GM19025 (cell line): Measurements from ENCODE around the gene PRR7.

Experiments
- ATAC-seq: cut with Tn5 transposase; IDR thresholded peaks from one replicate; pipeline ENCODE4 v1.9.1; 2021; ENCODE audit warnings: mild to moderate bottlenecking, low read depth, moderate library complexity; ENCODE audit not compliant: unreplicated experiment

The PRR7 gene

DNA sequence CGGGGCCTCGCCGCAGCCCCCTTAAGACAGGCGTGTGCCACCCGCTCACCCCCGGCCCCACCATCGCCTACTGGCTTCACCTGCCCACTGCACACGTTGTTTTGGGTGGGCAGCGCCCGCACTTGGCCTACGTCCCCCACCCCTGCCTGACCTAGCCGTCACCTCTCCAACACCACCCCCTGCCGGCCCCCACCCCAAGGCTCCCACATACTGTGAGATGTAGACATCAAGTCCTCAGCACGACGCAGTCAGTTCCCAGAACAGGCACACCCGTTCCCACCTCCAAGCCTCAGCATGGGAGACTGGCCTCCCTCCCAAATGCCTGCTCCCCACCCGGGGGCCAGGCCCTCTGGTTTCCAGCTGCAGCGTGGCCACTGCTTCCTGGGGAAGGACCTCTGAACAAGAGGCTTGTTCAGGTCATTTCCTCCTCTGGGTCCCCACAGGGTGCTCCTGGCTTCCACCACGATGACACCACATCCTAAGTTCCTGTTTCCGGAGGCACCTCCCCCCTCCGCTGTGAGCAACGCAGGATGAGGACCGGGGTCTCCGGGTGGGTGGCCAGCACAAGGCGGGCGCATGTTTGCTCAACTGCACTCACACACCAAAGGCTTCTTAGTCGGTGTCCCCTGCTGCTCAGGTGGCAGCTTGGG lies 15.5 kb downstream of the PRR7 start:
- no peak for ATAC-seq

DNA sequence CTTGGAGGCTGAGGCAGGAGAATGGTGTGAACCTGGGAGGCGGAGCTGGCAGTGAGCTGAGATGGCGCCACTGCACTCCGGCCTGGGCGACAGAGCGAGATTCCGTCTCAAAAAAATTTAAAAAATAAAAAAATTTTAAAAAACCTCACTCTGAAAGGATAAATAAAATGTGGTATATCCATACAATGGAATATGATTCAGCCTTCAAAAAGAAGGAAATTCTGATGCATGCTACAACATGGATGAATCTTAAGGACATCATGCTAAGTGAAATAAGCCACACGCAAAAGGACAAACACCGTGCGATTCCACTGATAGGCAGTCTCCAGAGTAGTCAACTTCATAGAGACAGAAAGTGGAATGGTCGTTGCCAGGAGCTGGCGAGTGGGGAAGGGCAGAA lies 18.4 kb downstream of the PRR7 start:
- no peak for ATAC-seq

DNA sequence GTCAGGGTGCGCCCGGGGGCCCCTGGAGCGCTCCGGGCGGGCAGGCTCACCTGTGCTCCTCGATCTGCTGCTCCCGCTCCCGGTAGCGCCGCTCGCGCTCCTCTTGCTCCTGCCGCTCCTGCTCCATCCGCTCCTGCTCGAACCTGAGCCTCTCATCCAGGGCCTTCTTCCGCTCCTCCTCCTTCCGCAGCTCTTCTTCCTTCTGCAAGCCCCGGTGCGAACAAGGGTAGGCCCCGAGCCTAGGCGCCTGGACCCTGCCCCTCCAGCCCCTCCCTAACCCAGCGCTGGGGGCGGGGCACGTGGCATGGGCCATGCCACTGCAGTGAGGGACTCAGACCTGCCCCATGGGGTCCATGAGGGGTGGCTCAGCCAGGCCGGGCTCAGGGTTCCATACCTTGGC lies 20.2 kb downstream of the PRR7 start:
- no peak for ATAC-seq

DNA sequence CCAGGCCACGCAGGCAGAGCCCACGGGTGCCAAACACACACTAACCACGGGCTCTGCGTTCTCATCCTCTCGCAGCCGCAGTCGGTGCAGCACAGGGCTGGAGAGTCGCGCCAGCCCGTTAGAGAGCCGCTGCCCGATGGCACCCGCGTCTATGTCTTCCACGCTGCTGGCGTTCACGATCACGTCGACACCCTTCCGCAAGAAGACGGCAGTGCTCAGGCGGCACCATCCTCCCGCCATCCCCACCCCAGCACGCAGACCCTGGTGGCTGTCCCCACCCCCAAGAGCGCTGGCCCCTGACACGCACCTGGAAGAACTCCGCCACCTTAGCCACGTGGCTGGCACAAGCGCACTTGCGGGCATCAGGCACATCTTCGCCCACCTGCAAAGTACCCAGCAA lies 20.8 kb downstream of the PRR7 start:
- no peak for ATAC-seq

DNA sequence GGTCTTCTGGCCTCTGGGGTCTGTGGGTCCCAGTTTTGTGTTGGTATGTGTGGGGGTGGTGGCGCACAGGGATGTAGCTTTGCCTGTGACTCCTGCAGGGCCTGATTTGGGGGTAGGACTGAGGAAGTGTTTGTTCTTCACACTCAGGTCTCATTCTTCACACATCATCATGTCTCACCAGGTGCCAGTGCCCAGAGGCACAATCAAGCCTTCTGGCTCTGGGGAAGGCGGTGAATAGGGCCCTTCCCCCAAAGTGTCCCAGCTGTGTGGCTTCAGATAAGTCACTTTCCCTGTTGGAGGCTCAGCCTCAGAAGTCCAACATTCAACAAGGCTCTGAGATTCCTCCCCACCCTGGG lies 21.7 kb downstream of the PRR7 start:
- ATAC-seq = no peak

DNA sequence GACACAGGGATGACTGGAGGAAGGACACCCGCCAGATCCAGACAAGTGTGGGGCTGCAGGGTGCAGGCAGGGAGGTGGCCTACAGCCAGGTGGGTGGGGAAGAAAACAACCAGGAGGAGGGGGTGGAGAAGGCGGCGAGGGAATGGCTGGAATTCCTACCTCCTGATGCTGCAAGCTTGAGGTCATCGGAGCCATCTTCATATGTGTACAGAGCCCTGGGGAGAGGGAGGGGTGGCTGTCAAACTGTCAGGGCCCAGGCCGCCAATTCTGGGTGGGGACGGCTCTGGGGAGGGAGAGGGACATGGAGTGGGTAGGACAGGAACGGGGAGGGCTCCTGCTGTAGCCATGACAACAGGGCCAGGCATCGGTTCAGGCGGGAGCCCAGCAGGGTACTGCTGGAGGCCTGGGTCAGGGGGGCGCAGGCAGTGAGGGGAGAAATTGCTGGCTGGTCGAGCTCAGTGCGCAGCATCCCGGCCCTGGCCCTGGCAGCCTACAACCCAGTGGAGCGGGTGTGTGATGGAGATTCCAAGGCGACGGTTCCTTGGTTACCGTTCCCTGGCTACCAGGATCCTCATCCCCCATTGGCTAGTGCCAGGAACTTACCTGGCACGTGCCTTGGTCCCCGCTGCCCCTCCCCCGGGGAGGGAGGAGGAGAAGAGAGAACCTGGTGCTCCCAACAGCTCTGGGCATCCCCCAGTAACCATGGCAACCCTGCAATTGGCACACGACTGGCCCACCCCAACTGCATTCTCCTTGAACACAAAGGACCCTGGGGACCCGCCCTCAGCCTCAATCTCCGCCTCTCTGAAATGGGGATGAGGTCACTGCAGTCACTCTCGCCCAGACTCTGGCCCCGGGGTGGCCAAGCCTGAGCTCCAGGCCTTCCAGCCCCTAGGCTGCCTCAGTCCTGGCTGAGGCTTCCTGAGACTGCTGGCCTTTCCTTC lies 22.3 kb downstream of the PRR7 start:
- ATAC-seq = no peak

DNA sequence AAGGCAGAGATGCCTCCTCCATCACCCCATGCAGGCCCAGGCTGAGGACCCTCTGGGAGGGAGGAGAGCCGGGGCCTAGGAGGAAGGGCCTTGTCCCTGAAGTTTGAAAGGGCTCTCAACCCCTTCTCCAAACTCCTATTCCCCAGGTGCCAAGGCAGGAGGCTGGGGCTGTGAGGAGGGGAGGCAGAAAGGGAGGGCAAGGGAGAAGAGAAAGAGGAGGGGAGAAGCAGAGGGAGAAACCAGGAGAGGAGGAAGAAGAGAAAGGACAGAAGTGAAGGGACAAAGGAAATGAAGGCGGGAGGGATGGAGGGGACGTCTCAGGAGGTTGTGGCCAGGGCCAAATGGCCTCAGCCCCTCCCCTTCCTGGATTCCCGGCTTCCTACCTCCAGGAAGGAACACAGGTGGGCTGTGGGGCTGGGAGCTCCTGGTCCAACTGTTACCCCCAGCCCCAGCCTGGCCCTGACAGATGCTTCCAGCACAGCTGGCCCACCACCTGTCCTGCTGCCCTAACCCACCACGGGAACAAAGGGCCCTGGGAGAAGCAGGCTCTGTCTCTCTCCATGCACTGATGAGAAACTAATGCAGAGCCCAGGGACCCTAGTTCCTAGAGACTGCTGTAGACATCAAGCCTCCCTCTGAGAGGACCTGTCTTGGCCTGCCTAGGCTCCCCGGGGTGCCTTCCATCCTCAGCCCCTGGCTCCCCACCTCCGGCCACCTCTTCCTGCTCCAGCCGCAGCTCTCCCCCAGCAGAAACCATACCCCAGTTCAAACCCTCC lies 23.3 kb downstream of the PRR7 start:
- no peak for ATAC-seq

DNA sequence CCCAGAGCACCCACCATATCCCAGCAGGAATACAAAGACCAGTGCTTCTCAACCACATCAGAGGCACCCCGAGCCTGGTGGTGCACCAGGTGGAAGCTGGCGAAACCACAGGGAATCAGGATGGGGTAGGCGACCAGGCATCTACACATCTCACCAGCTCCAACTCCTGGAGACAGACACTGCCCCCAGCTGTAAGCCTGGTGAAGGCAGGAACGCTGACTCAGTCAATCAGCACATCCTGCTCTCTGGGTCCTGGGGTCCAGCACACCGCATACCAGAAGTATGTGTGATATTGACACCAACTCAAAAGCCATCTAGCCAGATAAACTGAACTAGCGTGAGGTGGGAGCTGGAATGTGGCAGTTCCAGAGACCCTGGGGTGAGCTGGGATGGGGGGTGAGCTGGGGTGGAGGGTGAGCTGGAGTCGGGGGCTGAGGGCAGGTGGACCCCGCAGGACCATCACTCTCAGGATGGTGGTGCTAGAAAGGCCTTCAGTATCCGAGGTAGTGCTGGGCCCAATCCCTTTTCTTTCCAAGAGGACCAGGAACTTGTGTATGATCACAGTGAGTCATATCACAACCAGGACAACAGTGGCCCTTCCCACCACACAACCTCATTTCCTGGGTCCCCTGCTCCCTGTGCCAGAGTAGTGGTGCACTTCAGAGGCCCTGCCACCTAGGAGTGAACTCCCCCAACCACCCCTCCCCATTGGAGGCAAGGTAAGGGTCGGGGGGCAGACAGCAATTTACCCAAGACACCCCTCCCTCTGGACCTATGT lies 24.3 kb downstream of the PRR7 start:
- ATAC-seq = no peak

DNA sequence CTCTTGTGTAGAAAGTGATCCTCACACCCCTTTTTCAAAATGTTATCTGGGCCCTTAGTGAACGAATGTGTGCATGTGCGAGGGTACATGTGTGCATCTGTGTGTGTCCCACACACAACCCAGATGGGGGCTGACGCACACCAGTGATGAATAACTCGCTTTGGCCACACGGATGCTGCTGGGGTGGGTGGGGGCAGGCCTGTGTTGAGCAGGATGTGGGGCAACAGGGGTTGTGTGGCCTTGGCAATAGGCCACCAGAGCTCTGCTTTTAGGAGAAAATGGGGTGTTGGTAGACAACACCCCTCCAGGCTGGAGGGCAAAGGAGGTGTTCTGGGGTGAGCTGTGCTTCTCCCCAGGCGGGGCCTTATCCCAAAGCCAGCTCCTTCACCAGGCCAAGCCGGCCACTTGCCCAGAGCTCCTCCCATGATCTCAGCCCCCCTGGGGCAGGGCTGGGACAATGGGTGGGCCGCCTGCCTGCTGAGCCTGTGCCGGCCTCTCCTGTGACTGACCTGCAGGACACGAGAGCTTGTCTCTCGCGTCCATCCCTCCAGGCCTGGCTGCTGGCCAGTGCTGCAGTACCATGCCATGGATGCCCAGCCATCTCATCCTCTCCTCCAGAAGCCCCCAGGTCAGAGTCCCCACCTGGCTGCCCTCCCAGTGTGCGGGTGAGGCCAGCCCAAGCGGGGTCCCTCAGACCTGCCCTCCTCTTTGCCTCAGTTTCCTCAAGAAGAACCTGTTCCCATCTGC lies 25.2 kb downstream of the PRR7 start:
- ATAC-seq = no peak

DNA sequence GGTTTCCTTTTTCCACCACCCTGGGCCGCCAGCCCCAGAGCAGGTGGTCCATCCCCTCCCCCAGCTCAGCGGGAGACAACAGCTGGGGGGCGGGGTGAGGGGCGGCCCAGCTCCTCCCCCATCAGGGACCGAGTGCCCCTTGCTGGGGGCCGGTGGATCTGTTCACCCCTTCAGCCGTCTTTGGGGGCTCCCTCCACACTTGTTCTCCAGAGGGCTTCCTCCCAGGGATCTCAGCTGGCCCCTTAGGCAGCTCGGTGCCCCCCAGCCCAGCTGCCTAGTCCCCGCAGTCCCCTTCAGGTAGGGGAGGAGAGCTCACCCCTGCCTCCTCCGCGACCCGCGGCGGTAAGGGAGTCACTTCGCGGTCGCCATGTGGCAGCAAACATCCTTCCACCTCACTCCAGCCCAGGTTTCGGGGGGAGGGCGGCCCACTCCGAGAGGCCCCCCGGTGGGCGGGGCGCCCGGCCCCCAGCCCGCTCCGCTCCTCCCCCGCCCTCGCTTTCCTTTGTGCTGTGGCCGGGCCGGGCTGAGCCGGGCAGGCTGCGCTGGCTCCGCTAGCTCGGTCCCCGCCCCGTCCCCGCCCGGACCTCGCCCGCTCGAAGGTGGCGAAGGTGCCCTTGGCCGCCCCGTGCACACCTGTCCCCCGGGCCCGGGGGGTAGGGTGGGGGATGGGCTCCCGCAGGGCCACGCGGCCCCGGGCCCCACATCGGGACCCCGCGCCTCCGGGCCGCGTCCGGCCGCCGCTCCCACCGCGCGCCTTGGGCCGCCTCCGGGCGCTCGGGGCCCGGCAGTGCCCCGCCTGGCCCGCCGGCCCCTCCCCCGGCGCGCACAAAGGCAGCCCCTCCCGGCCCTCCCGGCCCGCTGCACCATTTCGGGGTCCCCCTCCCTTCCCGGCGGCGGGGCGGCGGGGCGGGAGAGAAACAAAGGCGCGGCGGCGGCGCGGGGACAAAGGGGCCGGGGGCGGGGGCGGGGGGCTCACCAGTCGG lies 26.1 kb downstream of the PRR7 start:
- peak; percentile 43 for ATAC-seq

DNA sequence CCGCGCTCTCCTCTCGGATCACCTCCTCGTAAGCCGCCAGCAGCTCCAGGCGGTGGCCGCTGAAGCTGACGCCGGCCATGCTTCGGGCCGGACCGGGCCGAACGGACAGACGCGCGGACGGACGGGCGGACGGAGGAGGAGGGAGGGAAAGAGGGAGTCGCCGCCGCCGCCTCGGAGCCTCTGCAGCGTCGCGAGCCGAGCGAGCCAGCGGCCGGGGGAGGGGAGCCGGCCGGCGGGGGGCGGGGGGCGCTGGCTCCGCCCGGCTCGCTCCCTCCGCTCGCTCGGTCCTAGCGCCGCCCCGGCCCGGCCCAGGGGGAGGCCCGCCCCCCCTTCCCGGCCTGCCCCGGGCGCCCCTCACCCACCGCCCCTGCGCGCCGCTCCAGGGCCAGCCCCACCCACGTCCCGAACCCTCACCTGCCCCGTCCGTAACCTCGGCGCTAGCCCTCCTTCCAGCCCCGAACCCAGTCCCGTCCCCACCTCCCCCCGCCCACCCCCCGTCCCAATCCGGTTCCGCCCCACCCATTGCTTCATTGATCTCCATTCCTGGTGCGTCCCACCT lies 26.9 kb downstream of the PRR7 start, which contains the start of gene DBN1:
Gene DBN1, minus strand, starts transcription at position 192 of the 559 bp plus-strand sequence. Its CDS starts 113 bp downstream, at position 79.
- peak; percentile 41 for ATAC-seq

DNA sequence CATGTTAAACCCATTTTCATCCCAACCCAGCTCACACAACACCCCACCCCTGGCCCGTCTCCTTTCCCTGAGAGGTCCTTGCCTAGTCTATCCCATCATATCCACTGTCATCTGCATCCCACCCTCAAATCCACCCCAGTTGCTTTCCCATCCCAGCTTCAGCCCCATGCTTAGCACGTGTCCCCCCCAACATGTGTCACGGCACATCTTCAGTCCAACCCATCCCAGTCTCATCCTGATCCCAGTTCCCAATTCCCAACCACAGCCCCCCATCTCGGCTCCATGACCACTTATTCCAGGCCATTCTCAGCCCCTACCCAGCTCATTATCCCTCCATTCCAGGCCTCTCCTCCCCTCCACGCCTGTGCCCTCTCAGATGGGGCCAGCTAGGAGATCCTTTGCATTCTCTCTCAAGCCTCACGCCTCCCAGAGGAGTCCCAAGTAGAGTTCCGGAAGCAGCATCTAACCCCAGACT lies 27.4 kb downstream of the PRR7 start:
- ATAC-seq = no peak

DNA sequence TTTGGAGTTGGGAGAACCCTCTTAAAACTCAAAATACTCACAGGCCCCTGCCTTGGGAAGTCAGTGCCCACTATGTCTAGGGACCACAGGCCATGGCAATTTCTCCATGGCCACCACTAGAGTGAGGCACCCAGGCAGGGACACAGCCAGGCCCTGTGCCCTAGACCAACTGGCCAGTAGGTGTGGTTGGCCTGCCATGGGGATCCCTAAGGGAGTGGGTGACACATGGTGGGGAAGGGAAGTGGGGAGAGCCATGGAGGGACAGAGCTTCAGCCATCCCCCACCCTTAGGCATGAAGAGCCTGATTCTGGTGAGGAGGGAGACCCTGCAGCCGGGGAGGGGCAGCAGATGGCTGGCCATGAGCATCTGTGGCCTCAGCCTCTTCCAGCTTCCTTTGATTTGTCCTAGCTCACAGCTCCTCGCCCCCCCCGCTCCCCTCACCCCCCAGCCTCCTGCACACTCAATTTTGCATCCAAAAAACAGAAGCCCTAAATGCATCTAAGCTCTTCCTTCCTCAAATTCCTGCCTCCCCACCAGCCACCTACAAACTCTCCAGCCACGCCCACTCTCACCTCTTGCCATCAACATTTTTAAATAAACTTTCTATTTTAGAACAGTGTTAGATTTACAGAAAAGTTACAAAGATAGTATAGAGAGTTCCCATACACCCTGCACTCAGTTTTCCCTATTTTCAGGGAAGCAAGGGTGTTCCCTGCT lies 28.4 kb downstream of the PRR7 start:
- no peak for ATAC-seq

DNA sequence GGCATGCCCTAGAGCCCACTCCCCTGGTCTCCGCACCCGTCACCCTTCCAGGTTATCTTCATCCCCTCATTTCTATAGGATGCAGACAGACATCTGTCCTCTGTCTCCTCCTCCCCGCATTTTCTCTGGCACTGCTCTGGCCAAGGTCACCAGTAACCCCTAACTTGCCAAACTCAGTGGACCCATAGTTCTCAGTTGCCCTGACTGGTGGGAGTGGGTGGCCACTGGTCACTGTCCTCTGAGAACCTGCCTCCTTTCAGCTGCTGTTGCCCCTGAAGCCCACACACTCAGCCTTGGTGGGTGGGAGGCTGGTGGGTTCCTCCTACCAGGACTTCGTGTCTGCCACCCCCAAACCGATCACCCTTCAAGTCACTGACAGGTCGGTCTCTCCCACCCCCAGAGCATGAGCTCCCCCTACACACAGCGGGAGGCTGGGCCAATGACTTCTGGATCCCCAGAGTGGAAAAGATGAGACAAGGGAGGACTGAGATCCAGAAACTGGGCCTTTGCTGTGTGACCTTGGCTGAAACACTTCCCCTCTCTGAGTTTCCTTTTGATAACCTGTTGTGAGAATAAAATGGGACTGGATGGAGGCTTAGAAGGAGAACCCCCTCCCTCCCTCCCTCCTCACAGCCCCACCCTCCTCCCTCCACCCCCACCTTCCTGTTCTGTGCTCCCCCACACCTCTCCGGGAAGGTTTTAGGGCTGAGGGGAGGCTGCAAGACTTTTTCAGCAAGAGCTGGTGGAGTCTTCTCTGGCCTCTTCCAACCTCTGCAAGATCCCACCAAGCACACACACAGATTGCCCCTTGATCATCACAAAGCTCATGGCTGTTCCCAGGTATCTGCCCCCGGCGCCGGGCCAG lies 29.2 kb downstream of the PRR7 start:
- no peak for ATAC-seq

DNA sequence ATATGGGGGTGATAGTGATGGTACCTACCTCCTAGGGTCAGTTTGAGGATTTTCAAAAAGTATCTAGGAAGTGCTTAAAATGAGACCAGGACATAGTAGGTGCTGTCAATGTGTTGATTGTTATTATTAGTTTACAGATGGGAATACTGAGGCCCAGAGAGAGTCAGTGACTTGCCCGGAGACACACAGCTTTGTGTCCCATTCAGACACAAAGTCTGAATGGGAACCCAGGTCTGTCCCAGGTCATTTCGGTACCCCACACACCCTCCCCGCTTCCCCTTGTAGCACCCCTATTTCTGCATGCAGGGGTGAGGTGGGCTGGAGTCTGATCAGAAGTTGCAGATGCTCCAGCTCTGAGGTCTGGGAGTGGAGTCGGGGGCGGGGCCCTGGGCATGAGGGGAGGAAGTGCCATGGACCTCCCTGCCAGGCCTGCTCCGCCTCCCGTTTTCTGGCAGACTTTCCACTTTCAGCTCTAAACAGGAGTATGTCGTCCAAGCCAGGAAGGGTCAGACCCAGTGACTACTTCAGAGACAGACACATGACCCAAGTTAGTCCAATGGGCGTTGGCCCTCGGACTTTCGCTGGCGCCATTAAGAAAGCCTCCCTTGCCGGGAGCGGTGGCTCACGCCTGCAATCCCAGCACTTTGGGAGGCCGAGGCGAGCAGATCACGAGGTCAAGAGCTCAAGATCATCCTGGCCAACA lies 30.1 kb downstream of the PRR7 start:
- no peak for ATAC-seq
